HG03097 (cell line): ENCODE data around the gene CAVIN2.

Source experiments
- ATAC-seq: cut with Tn5 transposase; IDR thresholded peaks from one replicate; pipeline ENCODE4 v1.9.1; 2021; ENCODE audit not compliant: unreplicated experiment, low FRiP score

CAVIN2 gene, protein sequence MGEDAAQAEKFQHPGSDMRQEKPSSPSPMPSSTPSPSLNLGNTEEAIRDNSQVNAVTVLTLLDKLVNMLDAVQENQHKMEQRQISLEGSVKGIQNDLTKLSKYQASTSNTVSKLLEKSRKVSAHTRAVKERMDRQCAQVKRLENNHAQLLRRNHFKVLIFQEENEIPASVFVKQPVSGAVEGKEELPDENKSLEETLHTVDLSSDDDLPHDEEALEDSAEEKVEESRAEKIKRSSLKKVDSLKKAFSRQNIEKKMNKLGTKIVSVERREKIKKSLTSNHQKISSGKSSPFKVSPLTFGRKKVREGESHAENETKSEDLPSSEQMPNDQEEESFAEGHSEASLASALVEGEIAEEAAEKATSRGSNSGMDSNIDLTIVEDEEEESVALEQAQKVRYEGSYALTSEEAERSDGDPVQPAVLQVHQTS

DNA sequence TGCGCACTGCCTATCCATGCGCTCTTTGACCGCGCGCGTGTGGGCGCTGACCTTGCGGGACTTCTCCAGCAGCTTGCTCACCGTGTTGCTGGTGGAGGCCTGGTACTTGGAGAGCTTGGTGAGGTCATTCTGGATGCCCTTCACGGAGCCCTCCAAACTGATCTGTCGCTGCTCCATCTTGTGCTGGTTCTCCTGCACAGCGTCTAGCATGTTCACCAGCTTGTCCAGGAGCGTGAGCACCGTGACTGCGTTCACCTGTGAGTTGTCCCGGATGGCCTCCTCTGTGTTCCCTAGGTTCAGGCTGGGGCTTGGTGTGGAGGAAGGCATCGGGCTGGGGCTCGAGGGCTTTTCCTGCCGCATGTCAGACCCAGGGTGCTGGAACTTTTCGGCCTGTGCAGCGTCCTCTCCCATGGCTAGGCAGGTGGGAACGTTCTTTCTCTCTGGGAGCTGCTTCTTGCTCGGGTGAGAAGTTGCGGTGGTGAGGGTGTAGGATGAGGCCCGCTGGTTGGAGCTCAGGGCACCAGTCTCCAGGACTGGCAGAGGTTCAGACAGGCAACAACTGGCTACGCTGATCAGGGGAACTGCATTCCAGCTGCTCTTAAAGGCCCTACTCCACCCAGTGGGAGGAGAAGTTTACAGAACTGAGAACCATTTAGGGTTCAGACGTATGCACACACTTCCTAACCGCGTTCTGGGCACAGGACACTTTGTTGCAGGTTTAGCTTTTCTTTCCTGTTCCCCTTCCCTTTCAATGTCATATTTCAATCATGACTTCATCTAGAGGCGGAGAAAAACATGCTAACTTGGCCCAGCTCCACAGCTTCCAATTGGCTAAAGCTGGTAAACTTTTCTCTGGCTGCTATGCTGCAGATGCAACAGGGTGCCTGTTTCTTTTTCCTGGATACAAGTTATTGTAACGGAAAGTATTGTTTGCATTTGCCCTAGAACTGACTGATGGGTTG, at the start of gene CAVIN2:
Gene CAVIN2, minus strand, starts transcription at position 574 of the 962 bp plus-strand sequence. Its CDS starts 163 bp downstream, at position 411.
- ATAC-seq: no peak

DNA sequence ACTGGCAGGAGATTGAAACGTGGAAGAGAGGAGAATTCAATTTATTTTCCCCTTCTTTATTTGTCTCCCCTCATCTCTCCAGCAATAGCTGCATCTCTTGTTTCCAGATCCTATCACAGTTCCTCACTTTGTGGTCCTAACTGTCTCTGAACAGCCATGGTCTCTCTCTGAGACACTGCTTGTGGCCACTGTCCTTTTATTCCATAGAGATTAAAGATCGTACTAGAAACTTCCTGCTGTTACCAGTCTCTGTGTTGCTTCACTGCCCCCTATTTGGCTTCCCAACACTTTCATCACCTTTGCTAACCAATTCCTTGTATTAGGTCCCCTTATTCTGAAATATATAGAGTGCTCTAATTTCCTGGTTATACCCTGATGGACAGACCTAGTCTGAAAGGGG, 48.9 kb upstream of the CAVIN2 start:
- no peak for ATAC-seq

DNA sequence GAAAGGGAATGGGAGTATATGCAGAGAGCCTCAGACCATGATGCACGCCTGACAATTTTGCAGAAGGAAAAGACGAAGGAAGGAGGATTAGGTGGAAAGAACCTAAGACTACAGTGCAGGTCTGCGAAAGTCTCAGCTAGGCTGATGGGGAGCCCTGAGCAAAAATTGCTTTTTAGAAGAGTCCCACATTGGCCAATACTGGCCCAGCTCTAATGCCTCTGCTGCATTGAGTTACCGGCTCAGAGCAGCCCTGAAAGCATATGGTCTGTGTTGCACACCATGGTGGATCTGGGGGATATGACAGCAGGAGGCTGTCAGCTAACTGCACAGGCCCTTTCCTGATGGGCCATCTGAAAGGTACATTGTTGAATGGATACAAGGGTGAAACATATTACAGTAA, 48.3 kb upstream of the CAVIN2 start:
- no peak for ATAC-seq

DNA sequence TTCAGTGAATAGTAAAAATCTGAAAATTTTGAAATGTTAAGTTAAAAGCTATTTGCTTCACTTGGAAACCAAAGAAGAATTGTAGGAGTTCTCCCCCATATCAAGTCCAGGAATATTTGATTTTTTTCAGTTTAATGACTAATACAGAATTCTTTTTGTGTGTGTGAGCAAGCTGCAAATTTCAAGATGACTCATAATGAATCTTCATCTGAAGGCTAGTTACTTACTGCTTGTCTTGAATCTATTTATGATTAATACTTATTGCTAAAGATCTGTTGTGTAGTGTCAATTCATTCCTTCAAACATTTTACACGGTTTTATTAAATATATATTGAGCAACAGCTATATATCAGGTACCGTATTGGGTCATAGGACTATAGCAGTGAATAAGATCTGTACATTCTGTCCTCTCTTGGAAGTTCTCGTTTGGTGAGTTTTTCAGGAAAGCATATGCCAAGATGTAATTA, 47.8 kb upstream of the CAVIN2 start:
- no peak for ATAC-seq

DNA sequence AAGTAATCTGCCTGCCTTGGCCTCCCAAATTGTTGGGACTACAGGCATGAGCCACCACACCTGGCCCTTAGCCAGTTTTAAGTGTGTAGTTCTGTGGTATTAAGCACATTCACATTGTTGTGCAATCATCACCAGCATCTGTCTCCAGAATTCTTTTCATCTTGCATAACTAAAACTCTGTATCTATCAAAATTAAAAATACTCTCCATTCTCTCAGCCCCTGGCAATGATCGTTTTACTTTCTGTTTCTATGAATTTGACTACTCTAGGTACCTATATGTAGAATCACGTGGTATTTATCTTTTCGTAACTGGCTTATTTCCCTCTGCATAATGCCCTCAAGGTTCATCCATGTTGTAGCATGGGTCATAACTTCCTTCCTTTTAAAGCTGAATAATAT, 45.5 kb upstream of the CAVIN2 start:
- no peak for ATAC-seq

DNA sequence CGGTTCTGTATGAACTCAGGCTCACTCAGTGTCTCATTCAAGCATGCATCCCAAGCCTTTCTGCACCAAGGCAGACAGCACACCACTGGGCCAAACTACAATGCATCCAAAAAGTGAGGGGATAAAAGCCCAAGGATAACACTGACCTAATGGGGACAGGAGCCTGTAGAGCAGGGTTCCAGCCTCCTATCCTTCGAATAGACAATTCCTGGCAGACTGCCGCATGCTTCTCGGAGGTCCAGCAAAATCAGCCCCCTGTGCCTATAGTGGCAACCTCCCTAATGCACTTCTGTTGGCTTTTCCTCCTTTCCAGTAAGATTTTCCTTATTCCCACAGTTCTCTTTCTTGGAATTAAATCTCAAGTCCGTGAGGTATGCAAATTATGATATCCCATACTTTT, 44.8 kb upstream of the CAVIN2 start:
- no peak for ATAC-seq

DNA sequence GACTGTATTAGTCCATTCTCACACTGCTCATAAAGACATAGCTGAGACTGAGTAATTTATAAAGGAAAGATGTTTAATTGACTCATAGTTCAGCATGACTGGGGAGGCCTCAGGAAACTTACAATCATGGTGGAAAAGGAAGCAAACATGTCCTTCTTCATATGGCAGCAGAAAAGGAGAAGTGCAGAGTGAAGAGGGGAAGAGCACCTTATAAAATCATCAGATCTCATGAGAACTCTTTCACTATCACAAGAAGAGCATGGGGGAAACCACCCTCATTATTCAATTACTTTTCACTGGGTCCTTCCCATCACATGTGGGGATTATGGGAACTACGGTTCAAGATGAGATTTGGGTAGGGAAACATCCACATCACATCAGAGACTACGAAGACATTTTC, 43.0 kb upstream of the CAVIN2 start:
- ATAC-seq: no peak

DNA sequence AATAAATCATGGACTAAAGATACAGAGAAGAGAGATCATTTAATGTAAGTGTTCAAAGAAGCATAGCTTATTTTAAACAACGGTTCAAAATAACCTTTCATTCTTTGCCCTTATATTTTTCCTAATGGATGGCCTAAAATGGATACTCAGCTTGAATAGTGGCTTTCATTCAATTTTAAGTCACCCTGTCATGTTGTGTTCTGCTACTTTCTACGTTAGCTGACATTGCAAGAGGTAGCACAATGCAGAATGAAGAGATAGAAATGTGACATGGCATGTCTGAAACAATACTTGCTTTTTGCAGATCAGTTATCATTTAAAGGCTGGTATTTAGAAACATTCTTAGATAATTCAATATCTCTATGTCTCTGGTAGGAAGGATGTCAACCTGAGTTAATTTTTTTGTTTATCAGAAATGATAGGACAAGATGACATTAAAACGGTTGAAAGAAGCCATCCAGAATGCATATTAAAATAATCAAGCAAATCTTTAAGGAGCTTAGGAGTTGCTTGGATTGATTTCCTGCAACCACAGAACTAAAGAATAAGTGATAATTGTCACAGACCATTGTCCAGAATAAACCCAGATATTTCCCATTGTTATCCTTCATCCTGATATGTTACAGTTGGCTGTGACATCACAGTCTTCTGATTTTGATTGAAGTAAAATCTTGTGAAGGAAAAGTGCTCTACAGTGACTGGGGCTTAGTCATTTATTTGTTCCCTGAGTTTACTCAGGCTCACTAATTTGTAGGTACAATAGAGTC, 41.7 kb upstream of the CAVIN2 start:
- ATAC-seq: no peak

DNA sequence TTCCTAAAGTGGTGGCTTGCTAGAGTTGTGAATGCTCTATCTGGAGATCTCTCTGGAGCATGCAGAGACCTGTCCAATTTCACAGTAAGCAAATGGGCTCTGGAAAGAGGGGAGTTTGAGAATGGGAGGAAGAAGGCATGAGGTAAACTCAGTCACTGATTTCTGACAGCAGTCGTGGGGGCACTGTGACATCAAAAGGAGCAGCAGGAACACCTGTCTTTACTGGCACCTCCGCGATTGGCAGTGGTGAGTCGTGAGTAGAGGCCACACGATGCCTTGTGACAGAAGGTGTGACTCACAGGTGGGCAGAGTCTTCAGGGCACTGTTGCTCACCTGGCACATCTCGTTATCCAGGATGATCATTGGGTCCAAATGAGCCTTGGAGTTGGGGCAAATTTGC, 38.8 kb upstream of the CAVIN2 start:
- no peak for ATAC-seq

DNA sequence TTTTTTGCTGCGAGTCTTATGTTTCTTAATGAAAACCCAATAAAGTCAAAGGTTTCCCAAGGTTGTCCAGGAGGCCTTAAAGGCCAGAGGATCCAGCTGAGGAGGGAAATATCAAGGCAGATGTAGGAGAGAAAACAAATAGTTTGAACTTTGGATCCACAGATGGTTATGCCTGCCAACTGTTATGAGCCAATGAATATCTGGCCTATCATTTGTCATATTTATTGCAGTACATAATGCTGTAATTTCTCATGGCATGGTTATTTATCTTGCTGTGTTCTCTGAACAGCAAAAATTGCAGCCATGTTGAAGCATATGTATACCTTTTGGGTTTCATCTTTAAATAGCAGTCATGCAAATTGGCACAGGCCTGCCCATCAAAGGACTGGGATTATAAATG, 38.2 kb upstream of the CAVIN2 start:
- ATAC-seq: no peak

DNA sequence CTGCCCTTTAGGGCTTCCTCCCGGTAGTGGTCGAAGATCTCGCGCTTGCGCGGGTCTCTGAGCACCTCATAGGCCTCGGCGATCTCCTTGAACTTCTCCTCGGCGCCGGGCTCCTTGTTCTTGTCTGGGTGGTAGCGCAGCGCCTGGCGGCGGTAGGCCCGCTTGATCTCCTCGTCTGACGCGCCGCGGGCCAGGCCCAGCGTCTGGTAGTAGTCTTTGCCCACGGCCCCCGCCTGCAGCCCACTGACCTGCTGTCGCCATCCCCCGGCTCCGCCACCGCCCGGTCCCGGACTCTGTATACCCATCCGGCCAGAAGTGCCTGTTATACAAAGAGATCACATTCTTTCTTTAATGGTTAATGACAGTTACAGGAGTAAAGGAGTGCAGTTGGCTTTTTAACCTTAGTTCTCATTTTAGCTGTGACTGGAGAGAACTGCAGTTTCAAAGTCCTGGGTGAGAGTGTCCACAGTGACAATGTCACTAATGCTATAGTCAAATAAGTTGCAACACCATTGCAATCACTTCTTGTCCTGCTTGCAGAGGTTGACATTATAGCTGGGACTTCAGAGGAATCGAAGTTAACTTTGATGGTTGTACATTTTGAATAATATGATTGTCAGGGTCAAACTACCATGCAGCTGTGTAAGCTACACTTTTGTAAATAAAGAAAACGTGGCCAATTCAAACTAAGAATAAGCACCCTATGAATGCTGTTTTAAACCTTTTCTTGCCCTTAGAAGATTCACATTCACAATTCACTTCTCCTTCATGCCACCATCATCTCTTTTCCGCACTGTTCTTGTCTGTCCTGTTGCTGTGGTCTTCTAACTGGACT, 35.3 kb upstream of the CAVIN2 start:
- ATAC-seq: no peak

DNA sequence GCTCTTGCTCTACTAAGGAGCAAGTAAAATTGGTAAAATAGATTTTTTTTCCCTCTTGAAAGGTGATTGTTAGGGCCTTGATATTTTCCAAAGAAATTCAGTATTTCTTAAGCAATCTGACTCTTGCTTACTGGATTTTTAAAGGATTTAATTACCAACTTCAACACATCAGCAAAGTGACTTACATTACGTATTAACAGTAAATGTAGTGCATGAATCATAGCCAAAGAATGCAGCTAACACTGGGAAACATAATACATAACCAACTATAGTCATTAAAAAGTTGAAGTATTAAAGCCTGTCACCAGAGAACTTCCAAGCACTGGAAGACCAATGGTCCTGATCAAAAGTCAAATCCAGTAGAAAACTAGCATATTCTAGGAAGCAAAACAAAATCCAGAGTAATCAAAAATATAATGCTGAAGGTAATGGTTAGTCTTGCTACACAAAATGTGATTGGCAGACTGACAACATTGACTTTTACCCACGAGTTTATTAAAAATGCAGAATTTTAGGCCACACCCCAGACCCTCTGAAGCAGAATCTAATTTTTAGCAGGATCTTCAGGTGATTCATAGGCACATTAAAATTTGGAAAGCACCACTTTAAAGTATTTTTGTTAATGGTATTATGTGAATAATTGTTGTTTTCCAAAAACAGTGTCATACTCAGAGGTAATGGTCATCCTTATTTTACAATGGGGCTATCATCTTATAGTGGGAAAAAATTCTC, 31.8 kb upstream of the CAVIN2 start:
- no peak for ATAC-seq

DNA sequence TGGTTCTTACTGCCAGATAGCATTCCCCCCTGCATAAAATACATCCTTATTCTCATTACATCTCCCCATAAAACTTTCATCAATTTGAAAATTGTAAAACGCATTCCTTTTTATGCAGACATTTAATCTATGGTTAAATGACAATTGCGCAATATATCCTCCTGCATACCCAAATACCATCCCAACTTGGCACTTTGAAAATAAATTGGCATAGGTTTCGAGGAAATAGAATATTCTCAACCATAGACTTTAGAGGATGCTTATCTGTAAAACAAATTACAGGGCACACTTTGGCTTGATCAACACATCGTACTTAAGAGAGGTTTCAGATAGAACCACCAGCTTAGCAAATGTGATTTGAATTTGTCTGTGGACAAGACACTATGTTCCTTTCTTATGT, 31.0 kb upstream of the CAVIN2 start:
- no peak for ATAC-seq

DNA sequence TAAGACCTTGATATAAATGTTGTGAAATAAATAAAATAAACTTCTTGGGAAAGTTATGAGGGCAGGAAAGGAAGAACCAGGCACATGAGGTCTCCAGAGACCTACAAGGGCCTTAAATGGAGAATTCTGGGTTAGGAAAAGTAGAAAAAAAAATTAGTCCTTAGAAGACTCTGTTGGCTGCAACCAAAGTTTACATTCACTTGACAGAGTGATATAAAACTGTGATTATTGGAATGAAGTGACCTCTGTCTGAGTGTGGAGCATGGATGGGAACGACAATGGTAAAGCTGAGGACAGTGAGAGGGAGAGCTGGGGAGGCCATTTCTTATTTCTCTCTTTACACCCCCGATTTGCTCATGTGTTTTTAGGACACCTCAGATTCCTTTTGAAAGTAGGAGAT, 29.0 kb upstream of the CAVIN2 start:
- ATAC-seq: no peak

DNA sequence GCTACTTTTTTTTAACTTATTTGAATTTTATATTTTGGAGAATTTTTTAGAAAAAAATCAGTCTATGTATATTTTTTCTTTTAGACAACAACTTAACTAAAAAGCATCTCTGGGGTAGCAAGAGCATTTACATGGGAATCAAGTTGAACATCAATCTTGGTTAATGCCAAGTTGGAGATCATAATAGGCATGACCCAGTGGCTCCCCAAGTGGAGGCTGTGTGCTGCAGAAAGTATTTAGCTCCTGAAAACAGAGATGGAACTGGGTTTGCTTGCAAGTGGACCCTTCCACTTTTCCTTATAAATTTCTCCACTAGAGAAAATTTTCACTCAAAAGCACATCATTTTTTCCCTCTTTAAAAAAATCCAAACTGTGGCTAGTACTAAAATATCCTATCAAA, 23.9 kb upstream of the CAVIN2 start:
- ATAC-seq: no peak

DNA sequence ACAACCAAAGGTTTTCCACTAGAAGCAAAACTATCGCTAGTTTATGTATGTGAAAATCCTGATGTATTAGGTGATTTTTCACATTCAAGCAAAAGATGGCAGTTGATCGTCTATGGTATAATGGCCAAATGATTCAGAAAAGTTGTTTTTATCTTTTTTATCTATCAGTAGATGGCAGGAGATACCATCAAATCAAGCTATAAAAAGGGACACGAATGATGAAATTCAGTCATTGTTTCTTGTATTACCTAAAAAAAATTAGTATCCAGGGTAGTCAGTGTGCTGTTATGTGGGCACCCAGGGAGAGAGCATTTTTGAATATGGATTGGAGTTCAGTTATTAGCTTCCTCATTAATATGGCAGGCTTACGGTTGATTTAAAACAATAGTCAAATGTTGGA, 22.9 kb upstream of the CAVIN2 start:
- no peak for ATAC-seq

DNA sequence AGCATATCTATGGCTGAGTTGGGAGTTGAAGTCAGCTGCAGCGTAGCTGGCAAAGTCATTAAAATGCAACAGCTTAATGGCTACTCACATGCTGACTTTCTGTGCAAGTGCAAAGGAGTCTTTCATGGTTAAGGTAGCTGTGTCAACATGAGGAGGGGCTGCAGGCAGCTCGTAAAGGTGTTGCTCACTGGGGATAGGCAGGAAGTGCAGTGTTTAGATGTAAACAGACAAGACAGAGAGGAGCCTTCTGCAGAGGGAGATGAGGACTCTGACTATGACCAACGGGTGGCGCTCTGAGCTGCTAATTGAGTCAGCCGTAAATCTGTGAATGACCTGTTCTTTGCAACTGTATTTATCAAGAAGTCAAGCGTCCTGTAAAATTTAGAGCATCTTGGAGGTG, 22.3 kb upstream of the CAVIN2 start:
- no peak for ATAC-seq

DNA sequence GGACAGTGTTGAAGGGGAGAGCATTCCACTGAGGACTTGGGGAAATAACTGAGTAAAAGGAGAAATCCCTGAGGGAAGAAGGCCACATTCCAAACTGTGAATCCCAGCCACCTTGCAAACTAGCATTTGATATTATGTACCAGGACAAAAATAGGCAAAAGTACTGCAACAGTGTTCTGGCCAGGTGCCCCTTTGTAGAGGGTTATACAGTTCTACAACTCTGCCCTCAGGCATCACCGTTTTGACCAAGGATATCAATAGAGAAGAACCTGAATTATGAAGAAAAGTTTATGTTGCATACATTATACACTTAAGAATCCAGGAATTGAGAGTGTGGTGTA, 20.6 kb upstream of the CAVIN2 start:
- no peak for ATAC-seq
